Epithelial cell of prostate (primary cell): Measurements from ENCODE around the gene PCGF6.
"Not testable (repeated sequence)": the region's sequence is repeated elsewhere in the genome, so short reads cannot be mapped to it uniquely, and the experiment has no call there.

Experiments
- DNase-seq: peaks from one replicate; pipeline ENCODE4 v3.0.0-alpha.2; 2011; ENCODE audit warnings: low read depth, low spot score
- H3K27ac ChIP-seq: fragments of 450-650 bp; 2 replicates; pipeline ENCODE4 v1.5.1; 2017; ENCODE audit warnings: mild to moderate bottlenecking

PCGF6 gene

GRCh38 chr10:103350517-103351260 lies at the start of gene PCGF6:
Gene PCGF6 (minus strand): TSS chr10:103351140. CDS start chr10:103351066, 74 bp downstream.
- H3K27ac ChIP-seq = peak within 1 kb of the TSS; percentile 43
- no peak for DNase-seq

- peak overlapping the region; percentile 63 for H3K27ac ChIP-seq
- no peak for DNase-seq
Observed at GRCh38 chr10:103397191-103397825, 46.4 kb upstream of the PCGF6 start.

GRCh38 chr10:103396789-103397087 lies 45.8 kb upstream of the PCGF6 start:
- no peak for DNase-seq
- peak overlapping the region; percentile 63 for H3K27ac ChIP-seq

GRCh38 chr10:103396067-103396788 lies 45.3 kb upstream of the PCGF6 start, which contains the start of the genes ATP5MK and PDCD11:
Gene ATP5MK (minus strand): TSS chr10:103396475. CDS start chr10:103392457, 4,018 bp downstream.
Gene PDCD11 (plus strand): TSS chr10:103396626. CDS start chr10:103398427, 1,801 bp downstream.
- H3K27ac ChIP-seq = peak within 1 kb of the TSS; percentile 63
- peak; percentile 92 for DNase-seq

- DNase-seq = no peak
- peak overlapping the region; percentile 63 for H3K27ac ChIP-seq
Observed at GRCh38 chr10:103395754-103396066, 44.8 kb upstream of the PCGF6 start.

- no peak for DNase-seq
- no peak overlapping the region for H3K27ac ChIP-seq
Observed at GRCh38 chr10:103394180-103394579, 43.2 kb upstream of the PCGF6 start.

- no peak for DNase-seq
- no peak overlapping the region for H3K27ac ChIP-seq
Observed at GRCh38 chr10:103382769-103383168, 31.8 kb upstream of the PCGF6 start.

GRCh38 chr10:103374263-103374662 lies 23.3 kb upstream of the PCGF6 start:
- no peak for DNase-seq
- H3K27ac ChIP-seq = no peak overlapping the region

GRCh38 chr10:103373544-103373943 lies 22.6 kb upstream of the PCGF6 start:
- no peak for DNase-seq
- H3K27ac ChIP-seq = no peak overlapping the region

- peak within 1 kb of the TSS; percentile 58 for H3K27ac ChIP-seq
- peak; percentile 83 for DNase-seq
Observed at GRCh38 chr10:103367782-103368518, 17.0 kb upstream of the PCGF6 start, which contains the start of gene TAF5. Gene TAF5 (plus strand): TSS chr10:103367976. CDS start chr10:103367990, 14 bp downstream.

GRCh38 chr10:103367379-103367781 lies 16.4 kb upstream of the PCGF6 start:
- no peak for DNase-seq
- peak overlapping the region; percentile 58 for H3K27ac ChIP-seq

- H3K27ac ChIP-seq = not testable (repeated sequence)
- DNase-seq = peak; percentile 56
Observed at GRCh38 chr10:103360791-103361190, 9.9 kb upstream of the PCGF6 start.

- not testable (repeated sequence) for H3K27ac ChIP-seq, DNase-seq
Observed at GRCh38 chr10:103359493-103359892, 8.6 kb upstream of the PCGF6 start.

- peak overlapping the region; percentile 14 for H3K27ac ChIP-seq
- no peak for DNase-seq
Observed at GRCh38 chr10:103355906-103356599, 5.1 kb upstream of the PCGF6 start.

- H3K27ac ChIP-seq, DNase-seq: not testable (repeated sequence)
Observed at GRCh38 chr10:103354567-103354966, 3.6 kb upstream of the PCGF6 start.

GRCh38 chr10:103353281-103353680 lies 2.3 kb upstream of the PCGF6 start:
- no peak overlapping the region for H3K27ac ChIP-seq
- no peak for DNase-seq

- no peak for DNase-seq
- peak overlapping the region; percentile 43 for H3K27ac ChIP-seq
Observed at GRCh38 chr10:103350175-103350516, 794 bp downstream of the PCGF6 start.

GRCh38 chr10:103336370-103336769 lies 14.6 kb downstream of the PCGF6 start:
- H3K27ac ChIP-seq = no peak overlapping the region
- no peak for DNase-seq

- DNase-seq = no peak
- no peak overlapping the region for H3K27ac ChIP-seq
Observed at GRCh38 chr10:103334567-103334966, 16.4 kb downstream of the PCGF6 start.

- no peak overlapping the region for H3K27ac ChIP-seq
- DNase-seq = no peak
Observed at GRCh38 chr10:103333934-103334520, 16.9 kb downstream of the PCGF6 start.
